GM20000 (cell line): ENCODE data around the gene TAF12.
"Not testable (repeated sequence)": the region's sequence is repeated elsewhere in the genome, so short reads cannot be mapped to it uniquely, and the experiment has no call there.

Experiments
- DNase-seq: peaks from one replicate; pipeline ENCODE4 v3.0.0; 2012; ENCODE audit warnings: low spot score
- CTCF ChIP-seq: IDR thresholded peaks from 2 replicates; pipeline ENCODE4 v1.5.1; 2012; ENCODE audit warnings: mild to moderate bottlenecking, control low read depth; ENCODE audit errors: extremely low read depth, missing control alignments

TAF12 gene

DNA sequence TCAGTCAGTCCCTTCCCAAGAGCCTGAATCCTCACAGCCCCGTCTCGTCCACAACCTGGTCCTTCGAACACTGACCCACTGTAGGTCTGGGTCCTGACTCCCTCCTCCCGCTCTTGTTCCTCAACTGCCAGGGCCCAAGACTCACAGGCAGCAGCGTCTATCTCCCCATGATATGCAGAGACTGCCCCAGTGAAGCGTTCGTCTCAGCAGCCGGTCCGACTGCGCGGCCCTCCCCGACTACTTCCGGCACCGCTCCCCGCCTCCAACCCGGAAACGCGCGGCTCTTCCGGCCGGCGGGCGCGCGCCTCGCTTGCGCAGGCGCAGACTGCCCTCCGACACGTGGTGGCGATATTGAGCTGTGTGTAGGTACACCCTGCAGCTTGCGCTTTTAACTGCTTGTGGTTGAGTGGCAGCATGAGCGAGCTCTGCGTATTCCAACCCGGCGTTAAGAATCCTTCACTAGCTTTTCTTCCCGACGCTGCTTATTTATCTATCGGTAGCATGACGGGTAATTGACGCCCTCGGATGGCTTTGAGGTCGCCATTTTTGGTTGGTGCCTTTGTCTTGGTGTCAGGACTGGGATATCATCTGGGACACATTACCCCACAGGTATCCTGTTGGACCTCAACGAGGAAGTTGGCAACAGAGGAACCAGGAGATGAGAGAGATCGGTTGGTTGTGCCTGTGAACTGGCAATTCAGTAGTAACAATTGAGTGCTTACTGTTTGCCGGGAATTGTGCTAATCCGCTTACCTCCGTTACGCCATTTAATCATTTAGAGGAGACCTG is at the start of gene TAF12:
TSS of gene TAF12 (minus strand) at position 221 of the 789 bp plus-strand sequence. CDS start 20,986 bp downstream, outside the sequence.
- peak; percentile 38 for TF ChIP-seq CTCF
- DNase-seq, result peak; percentile 87

DNA sequence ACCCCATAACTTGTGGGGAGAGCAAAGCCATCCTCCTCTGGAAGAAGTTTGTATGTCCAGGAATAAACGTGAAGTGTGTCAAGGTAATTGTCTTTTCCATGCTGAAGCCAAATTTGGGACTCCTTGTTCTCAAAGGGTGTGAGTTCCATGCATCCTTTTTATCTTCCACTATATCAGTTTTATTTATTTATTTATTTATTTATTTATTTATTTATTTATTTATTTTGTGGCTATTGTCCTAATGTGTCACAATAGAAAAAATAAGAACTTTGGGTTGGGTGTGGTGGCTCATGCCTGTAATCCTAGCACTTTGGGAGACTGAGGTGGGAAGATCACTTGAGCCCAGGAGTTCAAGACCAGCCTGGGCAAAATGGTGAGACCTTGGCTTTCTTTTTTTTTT is 48.8 kb upstream of the TAF12 start:
- not testable (repeated sequence) for DNase-seq

GRCh38 chr1:28684937-28685336 is 42.1 kb upstream of the TAF12 start:
- no peak for TF ChIP-seq CTCF
- no peak for DNase-seq

DNA sequence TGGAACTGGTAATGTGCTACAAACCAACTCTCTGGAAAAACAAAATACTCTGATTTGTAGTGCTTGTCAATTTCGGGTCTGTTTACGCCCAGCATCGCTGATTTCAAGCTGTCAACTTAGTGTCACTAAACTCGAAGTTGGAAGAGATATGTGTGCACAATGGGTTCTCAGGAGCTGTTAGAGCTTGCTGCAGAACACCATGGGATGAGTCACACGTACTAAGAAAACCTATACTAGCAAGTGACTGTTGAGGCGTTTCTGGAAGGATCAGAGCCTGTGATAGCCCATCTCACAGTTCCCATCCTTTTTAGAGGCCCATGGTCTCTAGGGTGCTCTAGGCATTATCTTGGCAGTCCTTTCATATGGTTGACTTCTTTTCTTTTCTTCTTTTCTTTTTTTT is 40.0 kb upstream of the TAF12 start:
- TF ChIP-seq CTCF, result no peak
- DNase-seq, result no peak

GRCh38 chr1:28680151-28680550 is 37.3 kb upstream of the TAF12 start:
- no peak for TF ChIP-seq CTCF
- DNase-seq, result no peak

DNA sequence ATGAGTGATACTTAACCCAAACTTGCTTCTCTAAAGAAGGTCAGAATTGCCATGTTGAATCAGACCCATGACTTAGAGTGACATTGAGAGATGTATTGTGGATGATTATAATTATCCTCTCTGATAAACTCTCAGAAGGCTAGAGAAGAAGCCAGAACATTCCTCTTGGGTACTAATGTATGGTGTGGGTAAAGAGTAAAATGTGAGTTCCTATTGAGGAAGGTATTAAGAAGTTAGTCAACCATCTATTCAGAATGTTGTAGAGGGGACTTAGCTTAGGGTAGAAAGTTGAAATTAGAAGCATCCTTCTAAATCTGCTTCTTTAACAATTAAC is 33.0 kb upstream of the TAF12 start:
- DNase-seq, result no peak
- no peak for TF ChIP-seq CTCF

- DNase-seq, result not testable (repeated sequence)
Measured at GRCh38 chr1:28672971-28673370, 30.1 kb upstream of the TAF12 start.

GRCh38 chr1:28671254-28671780 is 28.4 kb upstream of the TAF12 start:
- no peak for DNase-seq
- no peak for TF ChIP-seq CTCF
